Uterus (tissue), 2 donors: ENCODE measurements around the gene CFHR1.

ENCODE experiments used
- CTCF ChIP-seq, 4 experiments: fragments of 200-600 bp in 2 of 4; fragments of 450-650 bp in 2 of 4; sonication (generic) in 2 of 4; IDR thresholded peaks; one replicate each; pipeline ENCODE4 v1.5.1; 2016 to 2019; ENCODE audit warnings: antibody characterized with exemption in 4 of 4, mild to moderate bottlenecking in 2 of 4, moderate library complexity in 1 of 4
- POLR2A ChIP-seq, 2 donors: fragments of 450-650 bp; IDR thresholded peaks; one replicate each; pipeline ENCODE4 v1.6.1; 2016; ENCODE audit warnings: antibody characterized with exemption in 2 of 2, mild to moderate bottlenecking in 1 of 2, moderate library complexity in 1 of 2

GRCh38 chr1:196777603-196778002, 41.9 kb upstream of the CFHR1 start:
- TF ChIP-seq CTCF (IDR thresholded peaks at IDR 0.05) = no peak
- no peak for TF ChIP-seq POLR2A (IDR thresholded peaks at IDR 0.05)
